ENCODE data around the gene SPPL3. TPM values are rescaled to one million over a fixed set of nuclear protein-coding genes. Genes with fewer than 3 reads are reported as not detected.

The SPPL3 gene
- total RNA-seq (2021; ENCODE audit: unreplicated experiment) = 39.7 TPM
- 24.3 and 28.6 TPM in 2 replicates for polyA plus RNA-seq (2012)
- Bru-seq, nascent RNA = percentile 85 among the genes with signal in this experiment
- BruChase-seq, experiment 1, labeled RNA remaining after a 6-hour chase = percentile 77 among the genes with signal in this experiment
- percentile 79 among the genes with signal in this experiment for BruChase-seq, experiment 2, labeled RNA remaining after a 2-hour chase
- long read RNA-seq, full-length matches to known transcripts = 102 of 133 reads
- long read RNA-seq, partial matches to known transcripts = 10 of 133 reads
- long read RNA-seq, other reads (novel, unspliced or antisense) = 21 of 133 reads

GRCh38 chr12:120904197-120904773, at the start of gene SPPL3:
TSS of gene SPPL3 (minus strand) at chr12:120904358. CDS start at chr12:120903867, 491 bp downstream.
- Histone ChIP-seq H3K27me3 (ENCODE audit: insufficient read depth, low read length) (no peaks in the 10 kb centered on the region), H3K79me2 (ENCODE audit: insufficient read depth, low read length) (peaks cover 43% of the 10 kb centered on the region), H3K4me2 (ENCODE audit: low read length) (peak within 1 kb of the TSS; percentile 90), H3K4me3 (replicated peaks in 1 of 2; ENCODE audit: low read depth in 1 of 2, low read length in 2 of 2) (peak within 1 kb of the TSS; percentile 87 to 90), H2AFZ (ENCODE audit: low read depth, low read length, poor library complexity, severe bottlenecking) (peak within 1 kb of the TSS; percentile 23), H3K4me1 (ENCODE audit: control insufficient read depth in 1 of 2, insufficient read depth in 2 of 2, low read length in 2 of 2) (peaks cover 10 to 33% of the 10 kb centered on the region in 2 experiments; a peak in 3 of 4 replicates), H3K9me2 (ENCODE audit: insufficient read depth) (no peaks in the 10 kb centered on the region), H3K9ac (ENCODE audit: low read length) (peak within 1 kb of the TSS; percentile 80), H4K20me1 (ENCODE audit: insufficient read depth) (no peaks in the 10 kb centered on the region), H3K9me3 (ENCODE audit: control insufficient read depth in 1 of 2, insufficient read depth in 1 of 2, low read depth in 1 of 2, low read length in 2 of 2) (no peaks in the 10 kb centered on the region), H3K36me3 (ENCODE audit: control insufficient read depth in 1 of 2, insufficient read depth in 2 of 2, low read length in 2 of 2) (no peaks in the 10 kb centered on the region), H3K27ac (ENCODE audit: low read depth, low read length) (peak within 1 kb of the TSS; percentile 85)
- intact Hi-C loops (cut with micrococcal nuclease) = no loop called here
- ChIA-PET CTCF (interaction anchor here (0.7 kb wide), 1 partner anchor 41 kb away, joined by 3 read pairs; no protein-coding TSS in a partner anchor), RAD21 (ENCODE audit: low non-redundant PET in 1 of 2, low total read pairs in 2 of 2, uncharacterized antibody in 2 of 2, unreplicated experiment in 2 of 2) (no interaction called here), POLR2A (no interaction called here)
- TF ChIP-seq MAX (IDR thresholded peaks at IDR 0.05) = peak; percentile 89
- TF ChIP-seq ELF1 (IDR thresholded peaks at IDR 0.05; ENCODE audit: borderline replicate concordance, low read depth) = no peak
- TF ChIP-seq ATF3 (IDR thresholded peaks at IDR 0.05) = no peak
- peak; percentile 84 for TF ChIP-seq POLR2AphosphoS5 (IDR thresholded peaks at IDR 0.05; ENCODE audit: low read depth, low read length)
- peak; percentile 42 for TF ChIP-seq RAD21 (IDR thresholded peaks at IDR 0.05; ENCODE audit: low read depth)
- TF ChIP-seq CBX3 (IDR thresholded peaks at IDR 0.05; ENCODE audit: low read depth) = no peak; the same call in 1 of the 2 replicates
- peak; percentile 52; the same call in 1 of the 2 replicates for TF ChIP-seq SP1 (IDR thresholded peaks at IDR 0.05; ENCODE audit: low read depth)
- TF ChIP-seq SIN3A (IDR thresholded peaks at IDR 0.05; ENCODE audit: low read depth) = peak; percentile 73
- peak; percentile 49 for TF ChIP-seq YY1 (IDR thresholded peaks at IDR 0.05; ENCODE audit: extremely low read depth, insufficient replicate concordance, low read depth, low read length)
- TF ChIP-seq ZNF274 (IDR thresholded peaks at IDR 0.05; ENCODE audit: low read depth, low read length) = no peak
- no peak for TF ChIP-seq FOSL1 (IDR thresholded peaks at IDR 0.05; ENCODE audit: low read depth)
- TF ChIP-seq ZFX (IDR thresholded peaks at IDR 0.05) = peak; percentile 75
- TF ChIP-seq ZBTB33 (IDR thresholded peaks at IDR 0.05; ENCODE audit: extremely low read depth, insufficient replicate concordance, low read length) = peak; percentile 16
- TF ChIP-seq POLR2A (IDR thresholded peaks at IDR 0.05; ENCODE audit: borderline replicate concordance, extremely low read depth, insufficient read depth, insufficient read length) = peak; percentile 50
- TF ChIP-seq EGR1 (IDR thresholded peaks at IDR 0.05; ENCODE audit: low read depth) = peak; percentile 91
- DNase-seq (ENCODE audit: low read depth, low spot score) (peak; percentile 58), ATAC-seq (peak; percentile 83)
- no TSS peak for BruUV-seq (replicated peaks)

Measured in HCT116 (cell line).